Left lobe of liver (tissue), 2 donors: ENCODE results near the gene MZB1. TPM values are rescaled to one million over a fixed set of nuclear protein-coding genes. Genes with fewer than 3 reads are reported as not detected.
"Not testable (repeated sequence)": the region's sequence is repeated elsewhere in the genome, so short reads cannot be mapped to it uniquely, and the experiment has no call there.

Source experiments
- ATAC-seq: fragments of 200-7000 bp; cut with Tn5 transposase; one replicate; pipeline ENCODE4 v1.9.1; 2020; ENCODE audit warnings: mild to moderate bottlenecking, moderate library complexity
- DNase-seq: peaks from one replicate; pipeline ENCODE4 v3.0.0-alpha.2; 2020; ENCODE audit warnings: low spot score
- total RNA-seq: library from RNA; stranded (reverse); gene quantifications from one replicate; pipeline ENCODE4 v1.2.1, GENCODE V29; 2021
- donor health status: DM: no; HTN: no; CAD: no; lungs with moderate emphysema.
- donor health status: DM: no; HTN: yes; CAD: no.

The MZB1 gene
- total RNA-seq, 1 donor from 2014 or later = 0.96 TPM

GRCh38 chr5:139378101-139378825 is 11.4 kb downstream of the MZB1 start:
- no peak for ATAC-seq

GRCh38 chr5:139377226-139377625 is 12.5 kb downstream of the MZB1 start:
- ATAC-seq (no peak), DNase-seq (peak; percentile 37)

More at GRCh38 chr5:139378101-139378825, 11.4 kb downstream of the MZB1 start:
- DNase-seq = peak; percentile 42

GRCh38 chr5:139376364-139376763 is 13.3 kb downstream of the MZB1 start:
- DNase-seq (peak; percentile 28), ATAC-seq (no peak)

- DNase-seq (peak; percentile 34), ATAC-seq (no peak)
Observed at GRCh38 chr5:139374909-139375308, 14.8 kb downstream of the MZB1 start.

- DNase-seq = peak; percentile 40
- ATAC-seq = no peak
Observed at GRCh38 chr5:139371482-139372435, 18.0 kb downstream of the MZB1 start.

GRCh38 chr5:139369181-139369580 is 20.5 kb downstream of the MZB1 start:
- ATAC-seq (no peak), DNase-seq (no peak)

GRCh38 chr5:139368613-139369012 is 21.1 kb downstream of the MZB1 start:
- DNase-seq (no peak), ATAC-seq (no peak)

GRCh38 chr5:139364466-139364865 is 25.2 kb downstream of the MZB1 start:
- ATAC-seq = no peak
- DNase-seq = no peak

GRCh38 chr5:139363937-139364336 is 25.8 kb downstream of the MZB1 start:
- no peak for DNase-seq
- no peak for ATAC-seq

- DNase-seq = no peak
- no peak for ATAC-seq
Observed at GRCh38 chr5:139361835-139362429, 27.8 kb downstream of the MZB1 start.

- ATAC-seq (no peak), DNase-seq (no peak)
Observed at GRCh38 chr5:139360384-139360783, 29.3 kb downstream of the MZB1 start.

- ATAC-seq (no peak), DNase-seq (no peak)
Observed at GRCh38 chr5:139358064-139358463, 31.6 kb downstream of the MZB1 start.

- ATAC-seq, DNase-seq: not testable (repeated sequence)
Observed at GRCh38 chr5:139355900-139356299, 33.8 kb downstream of the MZB1 start.

GRCh38 chr5:139354186-139354585 is 35.5 kb downstream of the MZB1 start:
- ATAC-seq (no peak), DNase-seq (no peak)

GRCh38 chr5:139347863-139348262 is 41.9 kb downstream of the MZB1 start:
- DNase-seq, ATAC-seq: not testable (repeated sequence)

GRCh38 chr5:139345442-139345841 is 44.3 kb downstream of the MZB1 start:
- ATAC-seq, DNase-seq: not testable (repeated sequence)

- no peak for DNase-seq
- no peak for ATAC-seq
Observed at GRCh38 chr5:139344177-139344576, 45.5 kb downstream of the MZB1 start.

- DNase-seq = no peak
- no peak for ATAC-seq
Observed at GRCh38 chr5:139343476-139343875, 46.2 kb downstream of the MZB1 start.

GRCh38 chr5:139342423-139342723 is 47.3 kb downstream of the MZB1 start:
- DNase-seq = no peak

GRCh38 chr5:139341689-139342422 is 47.9 kb downstream of the MZB1 start, which contains the start of gene PAIP2:
Gene PAIP2 (plus strand): TSS chr5:139341854. CDS start chr5:139363785, 21,931 bp downstream.
- DNase-seq = peak; percentile 97
- ATAC-seq = peak; percentile 98

More at GRCh38 chr5:139342423-139342723, 47.3 kb downstream of the MZB1 start:
- no peak for ATAC-seq
